Right forelimb (tissue), 1 donor: ENCODE measurements around the gene GNPTG.

Experiments used
- DNase-seq: peaks from one replicate; pipeline ENCODE4 v3.0.0-alpha.2; 2018

The GNPTG gene

DNA sequence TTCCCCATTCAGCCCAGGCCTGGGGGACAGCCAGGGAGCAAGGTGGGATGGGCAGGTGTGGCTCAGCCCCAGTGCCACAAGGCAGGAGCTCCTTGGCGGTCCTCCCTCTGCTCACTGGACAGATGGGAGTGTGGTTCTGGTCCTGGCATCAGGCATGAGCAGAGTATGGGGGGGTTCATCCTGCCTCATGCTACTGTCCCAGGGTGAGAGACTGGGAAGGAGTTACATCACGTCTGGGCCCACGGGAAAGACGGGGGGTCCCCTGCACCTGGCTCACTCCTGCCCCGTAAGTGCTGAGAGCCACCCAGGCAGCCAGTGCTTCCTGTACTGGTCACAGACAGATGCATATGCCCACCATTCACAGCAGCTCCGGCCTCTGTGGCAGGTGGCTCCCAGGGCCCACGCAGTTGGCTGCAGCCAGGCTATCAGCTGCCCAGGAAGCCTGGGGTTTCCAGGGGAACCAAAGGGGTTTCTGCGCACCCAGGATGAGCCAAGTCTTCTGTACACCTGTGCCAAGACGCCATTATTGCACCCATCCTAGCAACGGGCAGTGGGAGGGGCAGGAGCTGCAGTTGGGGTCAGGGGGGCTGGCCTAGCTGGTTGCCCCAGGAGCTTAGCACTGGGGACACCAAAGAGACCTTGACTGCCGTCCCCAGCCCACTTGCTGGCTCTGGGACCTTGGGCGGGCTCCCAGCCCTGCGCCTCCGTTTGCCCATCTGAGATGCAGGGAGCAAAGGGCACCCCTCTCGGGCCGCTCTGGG, 16.3 kb upstream of the GNPTG start:
- no peak for DNase-seq

DNA sequence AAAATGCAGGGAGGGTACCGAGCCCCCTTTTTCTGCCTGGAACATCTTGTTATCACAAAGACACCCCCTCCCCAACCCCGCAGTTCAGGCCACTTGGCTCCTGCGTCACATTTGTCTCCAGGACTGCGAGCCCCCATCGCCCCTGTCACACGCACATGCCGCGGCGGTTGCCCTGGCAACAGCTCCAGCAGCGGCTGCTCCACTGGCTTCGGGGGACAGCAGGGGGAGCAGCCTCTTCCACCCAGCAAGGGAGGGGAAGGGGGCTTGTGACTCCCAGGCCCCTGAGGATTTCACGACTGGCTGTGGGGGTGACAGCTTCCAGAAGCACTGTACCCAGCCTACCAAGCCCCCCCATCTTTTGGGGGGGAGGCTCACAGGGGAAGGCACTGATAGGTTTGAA, 15.7 kb upstream of the GNPTG start:
- DNase-seq, result no peak

DNA sequence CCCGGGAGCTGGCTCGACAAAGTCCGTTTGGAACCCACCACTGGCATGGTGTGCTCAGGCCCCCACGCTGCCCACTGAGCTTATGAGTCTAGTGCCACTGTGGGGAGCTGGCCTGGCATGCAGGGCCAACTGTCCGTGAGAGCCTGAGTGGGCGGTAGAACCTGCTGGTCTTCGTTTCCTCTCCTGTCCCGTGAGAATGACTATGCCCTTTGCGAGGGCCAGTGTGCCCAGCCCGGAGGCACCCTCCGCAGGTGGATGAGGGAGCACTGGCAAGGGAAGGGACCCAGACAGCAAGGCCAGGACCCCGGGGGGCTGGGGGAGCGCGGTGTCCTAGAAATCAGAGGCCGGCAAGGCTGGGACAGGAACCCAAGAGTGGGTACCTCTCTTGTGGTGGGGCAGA, 15.1 kb upstream of the GNPTG start:
- DNase-seq, result no peak

DNA sequence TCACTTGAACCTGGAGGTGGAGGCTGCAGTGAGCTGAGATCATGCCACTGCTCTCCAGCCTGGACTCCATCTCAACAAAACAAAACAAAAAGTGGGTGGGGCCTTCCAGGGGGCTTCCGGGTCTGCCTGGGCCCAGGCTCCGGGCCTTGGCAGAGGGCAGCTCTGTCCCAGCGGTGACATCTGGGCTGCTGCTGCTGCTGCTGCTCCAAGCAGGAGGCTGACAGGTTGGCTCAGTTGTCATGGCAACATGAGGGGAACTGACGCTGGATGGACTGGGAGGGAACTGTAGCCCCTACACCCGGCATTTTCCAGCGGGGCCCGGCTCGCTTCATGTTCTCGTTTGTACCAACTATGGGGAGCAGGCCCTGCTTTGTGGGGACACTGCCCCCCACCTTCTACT, 14.2 kb upstream of the GNPTG start:
- DNase-seq, result no peak

DNA sequence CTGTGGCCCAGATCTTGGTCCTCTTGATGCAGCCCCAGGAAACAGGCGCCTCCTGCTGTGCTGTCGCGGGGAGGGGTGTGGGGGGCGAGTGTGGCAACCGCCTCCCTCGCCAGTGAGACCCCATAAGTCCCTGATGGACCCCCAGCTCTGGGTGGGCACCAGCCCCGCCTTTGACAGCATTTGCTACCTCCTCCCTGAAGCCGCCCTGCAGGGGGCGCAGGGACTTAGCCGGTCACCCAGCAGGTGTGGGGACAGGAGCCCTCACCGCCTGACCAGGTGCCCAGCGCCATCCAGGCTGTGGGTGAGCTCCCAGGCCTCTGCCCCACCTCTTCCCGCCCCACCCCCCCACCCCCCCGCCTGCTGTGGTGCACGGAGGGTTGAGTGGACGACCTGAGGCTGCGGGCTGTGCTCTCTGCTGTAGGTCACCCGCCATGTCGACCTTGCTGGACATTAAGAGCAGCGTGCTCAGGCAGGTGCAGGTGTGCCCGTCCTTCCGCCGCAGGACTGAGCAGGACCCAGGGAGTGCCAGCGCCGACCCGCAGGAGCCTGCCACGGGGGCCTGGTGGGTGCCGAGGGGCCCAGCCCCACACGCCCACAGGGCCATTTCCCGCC, 13.5 kb upstream of the GNPTG start:
- no peak for DNase-seq

DNA sequence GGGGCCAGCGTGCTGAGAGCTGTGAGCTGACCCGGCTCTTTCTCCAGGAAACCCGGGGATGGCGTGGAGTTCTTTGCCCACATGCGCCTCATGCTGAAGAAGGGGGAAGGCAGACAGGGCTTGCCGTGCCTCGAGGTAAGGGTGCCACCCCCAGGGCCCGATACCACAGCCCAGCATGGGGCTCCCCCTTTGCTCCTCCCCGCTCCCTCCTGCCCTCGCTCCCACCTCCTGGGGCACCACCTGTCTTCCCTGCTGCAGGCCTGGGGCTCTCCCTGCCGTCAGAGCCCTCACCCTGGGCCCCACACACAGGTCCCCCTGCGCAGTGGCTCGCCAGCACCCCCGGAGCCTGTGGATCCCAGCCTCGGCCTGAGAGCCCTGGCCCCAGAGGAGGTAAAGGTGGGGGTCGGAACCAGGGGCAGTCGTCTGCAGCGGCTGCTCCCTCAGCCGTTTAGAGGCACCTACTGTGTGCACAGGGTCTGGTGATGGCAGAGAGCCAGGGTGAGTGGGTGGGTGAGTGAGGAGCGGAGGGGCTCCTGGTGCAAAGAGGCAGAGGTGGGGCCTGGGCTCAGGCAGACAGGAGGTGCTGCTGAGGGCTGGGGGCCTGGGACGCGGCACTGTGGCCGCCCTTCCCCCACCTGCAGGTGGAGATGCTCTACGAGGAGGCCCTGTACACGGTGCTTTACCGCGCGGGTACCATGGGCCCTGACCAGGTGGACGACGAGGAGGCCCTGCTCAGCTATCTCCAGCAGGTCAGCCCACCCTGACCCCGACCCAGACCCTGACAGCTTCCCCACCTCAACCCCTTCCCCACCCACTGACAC, 12.7 kb upstream of the GNPTG start:
- no peak for DNase-seq

DNA sequence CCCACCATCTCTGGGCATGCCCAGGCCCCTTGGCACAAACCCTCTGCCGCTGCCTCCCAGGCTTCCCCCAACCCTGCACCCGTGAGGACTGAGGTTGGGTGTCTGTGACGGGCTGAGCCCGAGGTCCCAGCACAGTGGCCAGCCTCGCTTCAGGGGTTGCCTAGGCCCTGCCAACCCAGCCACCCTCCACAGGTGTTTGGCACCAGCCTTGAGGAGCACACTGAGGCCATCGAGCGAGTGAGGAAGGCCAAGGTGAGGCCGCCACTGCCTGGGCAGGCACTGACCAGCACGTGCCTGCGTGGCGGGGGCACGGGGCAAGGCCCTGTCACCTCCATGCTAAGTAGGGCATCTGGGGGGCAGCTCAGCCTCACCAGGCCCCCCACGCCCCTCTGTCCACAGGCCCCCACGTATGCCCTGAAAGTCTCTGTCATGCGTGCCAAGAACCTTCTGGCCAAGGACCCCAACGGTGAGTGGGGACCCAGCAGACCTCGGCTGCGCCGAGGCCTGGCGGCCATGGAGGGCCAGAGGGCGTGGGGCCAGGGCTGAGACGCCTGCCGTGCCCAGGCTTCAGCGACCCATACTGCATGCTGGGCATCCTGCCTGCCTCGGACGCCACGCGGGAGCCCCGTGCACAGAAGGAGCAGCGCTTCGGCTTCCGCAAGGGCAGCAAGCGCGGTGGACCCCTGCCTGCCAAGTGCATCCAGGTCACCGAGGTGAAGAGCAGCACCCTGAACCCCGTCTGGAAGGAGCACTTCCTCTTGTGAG, 10.8 kb upstream of the GNPTG start:
- DNase-seq, result no peak

DNA sequence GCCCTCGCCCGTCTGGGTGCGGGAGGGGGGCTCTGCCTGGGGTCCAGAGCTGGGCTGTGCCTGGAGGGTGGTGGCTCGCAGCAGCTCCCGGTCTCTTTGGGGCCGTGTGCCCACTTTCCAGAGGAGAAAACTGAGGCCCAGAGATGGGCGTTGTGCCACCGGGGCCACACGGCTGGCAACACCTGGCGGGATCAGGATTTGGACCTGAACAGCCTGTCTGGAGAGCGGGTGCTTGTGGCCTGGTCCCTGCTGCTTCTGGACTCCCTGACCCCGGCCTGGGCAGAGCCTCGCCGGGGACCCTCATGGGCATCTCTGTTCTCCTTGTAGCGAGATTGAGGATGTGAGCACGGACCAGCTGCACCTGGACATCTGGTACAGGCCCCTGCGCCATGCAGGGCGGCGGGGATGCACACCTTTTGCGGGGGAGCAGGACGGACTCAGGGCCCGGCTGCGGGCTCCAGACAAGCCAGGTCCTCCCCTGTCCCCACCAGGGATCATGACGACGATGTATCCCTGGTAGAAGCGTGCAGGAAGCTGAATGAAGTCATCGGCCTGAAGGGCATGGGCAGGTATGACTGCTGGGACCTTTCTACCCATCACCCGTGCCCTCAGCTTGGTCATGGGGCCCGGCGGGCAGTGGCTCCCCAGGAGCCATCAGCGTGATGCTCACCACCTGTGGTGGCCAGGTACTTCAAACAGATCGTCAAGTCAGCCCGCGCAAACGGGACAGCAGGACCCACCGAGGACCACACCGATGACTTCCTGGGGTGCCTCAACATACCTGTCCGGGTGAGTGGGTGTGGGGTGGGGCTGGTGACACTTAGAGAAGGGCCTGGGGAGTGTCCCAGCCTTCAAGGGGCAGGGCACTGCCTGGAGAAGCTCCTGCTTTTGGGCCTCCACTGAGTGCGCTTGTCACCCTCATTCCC, 10.0 kb upstream of the GNPTG start:
- no peak for DNase-seq

DNA sequence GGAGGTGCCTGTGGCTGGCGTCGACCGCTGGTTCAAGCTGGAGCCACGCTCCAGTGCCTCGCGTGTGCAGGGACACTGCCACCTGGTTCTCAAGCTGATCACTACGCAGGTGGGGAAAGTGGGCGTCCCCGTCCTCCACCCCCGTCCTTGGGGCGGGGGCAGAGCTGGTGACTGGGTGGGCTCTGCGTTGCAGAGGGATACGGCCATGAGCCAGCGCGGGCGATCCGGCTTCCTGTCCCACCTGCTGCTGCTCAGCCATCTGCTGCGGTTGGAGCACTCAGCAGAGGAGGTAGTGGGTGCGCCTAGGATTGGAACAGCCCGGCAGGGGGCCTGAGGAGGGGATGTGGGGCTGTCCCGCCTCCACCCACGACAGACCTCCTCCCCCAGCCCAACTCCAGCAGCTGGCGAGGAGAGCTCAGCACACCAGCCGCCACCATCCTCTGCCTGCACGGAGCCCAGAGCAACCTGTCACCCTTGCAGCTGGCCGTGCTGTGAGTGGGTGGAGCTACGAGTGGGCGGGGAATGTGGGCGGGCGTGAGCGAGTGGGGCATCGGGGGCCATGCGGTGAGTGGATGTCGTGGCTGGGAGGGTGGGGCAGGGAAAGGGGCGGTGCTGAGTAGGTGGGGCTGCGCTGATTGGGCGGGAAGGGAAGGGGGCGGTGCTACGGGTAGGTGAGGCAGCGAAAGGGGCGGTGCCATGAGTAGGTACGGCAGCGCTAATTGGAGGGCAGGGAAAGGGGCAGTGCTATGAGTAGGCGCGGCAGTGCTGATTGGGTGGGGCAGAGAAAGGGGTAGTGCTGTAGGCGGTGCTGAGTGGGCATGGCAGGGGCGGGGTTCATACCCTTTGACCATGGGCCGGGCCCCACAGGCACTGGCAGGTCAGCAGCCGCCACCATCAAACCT, 9.0 kb upstream of the GNPTG start:
- DNase-seq, result peak; percentile 71

DNA sequence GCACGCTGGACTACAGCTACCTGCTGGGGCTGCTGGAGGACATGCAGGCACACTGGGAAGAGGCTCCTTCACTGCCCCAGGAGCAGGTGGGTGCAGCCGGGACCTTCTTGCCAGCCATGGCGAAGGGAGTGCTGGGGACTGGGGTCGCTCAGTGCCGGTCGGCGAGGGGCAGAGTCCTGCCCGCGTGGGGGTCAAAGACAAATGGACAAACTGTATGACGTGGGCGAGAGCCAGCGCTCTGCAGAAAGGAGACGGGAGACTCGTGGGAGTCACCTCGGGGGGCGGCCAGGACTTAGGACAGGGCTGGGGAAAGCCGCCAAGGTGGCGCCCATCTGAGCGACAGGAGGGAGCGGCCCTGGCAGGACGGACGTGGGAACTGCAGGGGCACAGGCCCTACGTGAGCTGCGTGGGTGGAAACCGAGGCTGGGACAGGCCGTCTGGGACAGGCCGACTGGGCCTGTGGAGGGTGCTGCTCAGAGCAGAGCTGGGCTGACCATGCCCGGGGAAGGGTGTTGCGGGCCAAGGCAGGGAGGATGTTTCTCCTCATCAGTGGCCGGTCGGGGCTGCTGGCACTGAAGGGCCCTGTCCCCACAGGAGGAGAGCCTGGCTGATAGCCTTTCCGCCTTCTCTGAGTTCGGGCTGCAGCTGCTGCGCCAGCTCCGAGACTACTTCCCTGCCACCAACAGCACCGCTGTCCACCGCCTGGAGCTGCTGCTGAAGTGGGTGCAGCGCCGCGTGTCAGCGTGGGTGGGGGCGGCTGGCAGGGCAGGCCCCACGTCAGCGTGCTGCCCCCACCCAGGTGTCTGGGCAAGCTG, 8.1 kb upstream of the GNPTG start:
- no peak for DNase-seq

DNA sequence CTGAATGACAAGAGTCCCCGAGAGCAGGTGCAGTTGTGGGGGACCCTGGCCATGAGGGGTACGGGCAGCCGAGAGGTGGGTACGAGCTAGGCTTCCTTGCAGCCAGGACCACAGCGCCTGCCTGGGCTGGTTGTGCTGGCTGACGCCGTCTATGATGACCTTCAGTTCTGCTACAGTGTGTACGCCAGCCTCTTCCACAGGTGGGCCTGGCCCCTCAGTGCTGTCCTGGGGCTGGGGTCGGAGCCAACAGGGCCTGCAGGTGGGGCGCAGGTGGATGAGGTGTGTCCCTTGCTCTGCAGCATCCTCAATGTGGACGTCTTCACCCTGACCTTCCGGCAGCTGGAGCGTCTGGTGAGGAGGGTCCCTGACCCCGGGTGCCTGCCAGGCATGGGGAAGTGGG, 7.2 kb upstream of the GNPTG start:
- no peak for DNase-seq

DNA sequence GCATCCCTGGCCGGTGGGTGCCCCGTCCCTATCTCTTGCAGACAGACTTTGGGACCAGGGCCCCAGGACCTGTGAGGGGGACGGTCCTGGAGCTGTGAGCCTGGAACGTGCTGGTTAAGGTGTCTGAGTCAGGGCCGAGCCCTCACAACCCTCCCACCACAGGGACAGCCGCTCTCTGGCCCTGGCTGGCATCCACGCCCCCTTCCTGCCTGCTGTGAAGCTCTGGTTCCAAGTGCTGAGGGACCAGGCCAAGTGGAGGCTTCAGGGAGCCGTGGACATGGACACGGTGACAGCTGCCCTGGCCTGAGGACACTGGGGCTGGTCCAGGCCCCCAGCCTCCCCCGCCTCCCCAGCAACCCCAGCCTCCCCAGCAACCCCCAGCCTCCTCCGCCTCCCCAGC, 6.6 kb upstream of the GNPTG start:
- DNase-seq, result no peak

DNA sequence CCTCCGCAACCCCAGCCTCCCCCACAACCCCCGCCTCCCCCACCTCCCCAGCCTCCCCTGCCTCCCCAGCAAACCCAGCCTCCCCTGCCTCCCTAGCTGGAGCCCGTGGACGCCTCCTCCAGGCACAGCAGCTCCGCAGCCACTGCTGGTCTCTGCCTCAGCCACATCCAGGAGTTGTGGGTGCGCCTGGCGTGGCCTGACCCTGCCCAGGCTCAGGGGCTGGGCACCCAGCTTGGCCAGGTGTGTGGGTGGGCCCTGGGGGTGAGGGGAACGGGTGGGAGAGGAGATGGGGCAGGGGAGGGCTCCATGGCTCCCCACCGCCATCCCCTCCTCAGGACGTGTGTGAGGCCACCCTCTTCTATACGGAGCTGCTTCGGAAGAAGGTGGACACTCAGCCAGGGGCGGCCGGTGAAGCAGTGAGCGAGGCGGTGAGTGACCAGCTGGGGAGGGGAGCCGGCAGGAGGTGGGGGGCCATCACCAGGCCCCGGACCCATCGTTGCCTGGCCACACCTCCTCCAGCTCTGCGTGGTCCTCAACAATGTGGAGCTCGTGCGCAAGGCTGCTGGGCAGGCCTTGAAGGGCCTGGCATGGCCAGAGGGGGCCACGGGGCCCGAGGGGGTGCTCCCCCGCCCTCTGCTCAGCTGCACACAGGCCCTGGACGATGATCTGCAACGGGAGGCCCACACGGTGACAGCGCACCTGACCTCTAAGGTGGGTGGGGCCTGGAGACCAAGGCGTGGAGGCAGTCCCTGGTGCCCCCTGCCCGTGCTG, 5.9 kb upstream of the GNPTG start:
- DNase-seq, result no peak

DNA sequence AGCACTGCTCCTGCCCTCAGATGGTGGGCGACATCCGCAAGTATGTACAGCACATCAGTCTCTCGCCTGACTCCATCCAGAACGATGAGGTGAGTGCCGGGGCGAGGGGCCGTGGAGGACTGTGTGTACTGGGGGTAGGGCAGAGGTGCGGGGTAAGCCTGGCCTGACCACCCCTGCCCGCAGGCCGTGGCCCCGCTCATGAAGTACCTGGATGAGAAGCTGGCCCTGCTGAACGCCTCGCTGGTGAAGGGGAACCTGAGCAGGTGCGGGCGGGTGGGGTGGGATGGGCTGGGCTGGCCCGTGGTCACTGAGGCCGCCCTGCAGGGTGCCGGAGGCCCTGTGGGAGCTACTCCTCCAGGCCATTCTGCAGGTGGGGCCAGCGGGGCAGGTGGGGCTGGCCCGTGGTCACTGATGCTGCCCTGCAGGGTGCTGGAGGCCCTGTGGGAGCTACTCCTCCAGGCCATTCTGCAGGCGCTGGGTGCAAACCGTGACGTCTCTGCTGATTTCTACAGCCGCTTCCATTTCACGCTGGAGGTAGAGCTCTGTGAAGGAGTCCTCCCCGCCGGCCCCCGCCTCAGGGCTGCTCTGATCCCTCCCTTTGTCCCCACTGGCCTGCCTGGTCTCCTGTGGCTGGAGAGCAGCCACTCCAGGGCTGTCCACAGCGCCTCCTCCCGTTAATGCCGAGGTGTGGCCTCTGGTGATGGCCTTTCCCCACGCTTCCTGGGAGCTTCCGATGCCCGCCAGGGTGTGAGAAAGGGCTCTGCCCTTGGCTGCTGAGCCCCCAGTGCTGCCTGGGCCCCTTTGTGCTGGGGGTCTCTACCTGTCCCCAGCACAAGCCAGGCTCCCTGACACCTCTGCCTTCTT, 5.1 kb upstream of the GNPTG start:
- no peak for DNase-seq

DNA sequence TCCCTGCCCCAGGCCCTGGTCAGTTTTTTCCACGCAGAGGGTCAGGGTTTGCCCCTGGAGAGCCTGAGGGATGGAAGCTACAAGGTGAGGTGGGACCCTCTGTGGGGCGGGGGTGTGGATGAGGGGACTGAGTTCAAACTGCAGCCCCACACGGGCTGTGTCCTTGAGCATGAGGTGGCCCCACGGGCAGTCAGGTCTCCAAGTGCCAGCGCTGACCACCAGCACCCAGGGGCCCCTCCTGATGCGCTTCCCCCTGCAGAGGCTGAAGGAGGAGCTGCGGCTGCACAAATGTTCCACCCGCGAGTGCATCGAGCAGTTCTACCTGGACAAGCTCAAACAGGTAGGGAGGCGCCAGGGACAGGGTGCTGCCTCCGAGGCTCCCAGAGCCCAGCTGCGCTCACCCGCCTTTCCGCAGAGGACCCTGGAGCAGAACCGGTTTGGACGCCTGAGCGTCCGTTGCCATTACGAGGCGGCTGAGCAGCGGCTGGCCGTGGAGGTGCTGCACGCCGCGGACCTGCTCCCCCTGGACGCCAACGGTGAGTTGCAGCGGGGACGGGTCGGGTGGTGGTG, 4.4 kb upstream of the GNPTG start:
- no peak for DNase-seq

DNA sequence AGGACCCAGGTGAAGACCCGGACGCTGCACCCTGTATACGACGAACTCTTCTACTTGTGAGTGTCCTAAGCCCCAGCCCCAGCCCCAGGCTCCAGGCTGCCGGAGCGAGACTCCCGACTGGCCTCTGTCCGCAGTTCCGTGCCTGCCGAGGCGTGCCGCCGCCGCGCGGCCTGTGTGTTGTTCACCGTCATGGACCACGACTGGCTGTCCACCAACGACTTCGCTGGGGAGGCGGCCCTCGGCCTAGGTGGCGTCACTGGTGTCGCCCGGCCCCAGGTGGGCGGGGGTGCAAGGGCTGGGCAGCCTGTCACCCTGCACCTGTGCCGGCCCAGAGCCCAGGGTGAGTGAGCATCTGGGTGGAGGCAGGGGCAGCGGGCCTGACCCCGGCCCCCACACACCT, 3.8 kb upstream of the GNPTG start:
- DNase-seq, result no peak

DNA sequence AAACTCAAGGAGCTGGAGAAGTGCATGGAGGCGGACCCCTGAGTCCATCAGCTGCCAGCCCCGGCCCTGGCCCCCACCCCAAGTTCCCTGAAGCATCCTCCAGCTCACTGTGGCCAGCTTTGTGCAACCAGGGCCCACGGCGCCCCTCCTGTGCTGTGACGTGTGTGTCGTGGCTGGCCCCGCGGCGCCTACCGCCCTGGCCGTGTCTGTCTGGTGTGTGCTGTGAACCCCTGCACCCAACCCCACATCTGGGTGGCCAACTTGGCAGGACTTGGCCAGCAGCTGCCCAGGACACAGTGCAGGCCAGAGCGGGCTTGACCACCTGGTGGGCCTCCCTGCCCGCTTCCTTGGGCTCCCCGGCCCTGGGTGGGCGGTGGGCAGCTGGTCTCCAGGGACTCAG, 3.3 kb upstream of the GNPTG start:
- DNase-seq, result no peak

DNA sequence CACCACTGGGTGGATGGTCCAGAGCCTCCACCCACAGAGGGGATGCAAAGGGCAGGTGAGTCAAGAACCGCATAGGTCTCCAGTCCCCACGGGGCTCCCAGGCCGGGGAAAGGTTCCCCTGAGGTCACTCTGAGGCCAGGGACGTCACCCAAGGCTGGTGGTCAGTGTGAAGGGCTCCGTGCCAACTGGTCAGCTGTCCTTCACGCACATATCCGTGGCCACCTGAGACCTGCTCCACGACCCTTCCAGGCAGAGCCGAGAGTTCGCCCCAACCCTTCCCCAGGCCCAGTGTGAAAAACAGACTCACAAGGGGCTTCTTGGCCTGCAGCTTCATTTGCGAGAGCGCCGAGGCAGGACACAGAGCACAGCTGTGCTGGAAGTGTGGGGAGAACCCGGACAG, 2.8 kb upstream of the GNPTG start:
- DNase-seq, result no peak
